Mesendoderm (in vitro differentiated cells): ENCODE data around the gene CCDC141.

Experiments used
- DNase-seq: peaks from one replicate; pipeline ENCODE4 v3.0.0; 2013
- H2AK5ac ChIP-seq: 2 replicates; pipeline ENCODE4 v1.6.1; 2013; ENCODE audit warnings: low read length, inconsistent platforms
- H2BK120ac ChIP-seq: 2 replicates; pipeline ENCODE4 v1.6.1; 2013; ENCODE audit warnings: low read depth, mild to moderate bottlenecking, low read length, moderate library complexity, mixed read lengths
- H2BK15ac ChIP-seq: replicated peaks from 2 replicates; pipeline ENCODE4 v1.6.1; 2013; ENCODE audit warnings: low read depth, mild to moderate bottlenecking, moderate library complexity
- H2BK5ac ChIP-seq: 2 replicates; pipeline ENCODE4 v1.6.1; 2013; ENCODE audit warnings: low read length, inconsistent platforms
- H3K18ac ChIP-seq: 2 replicates; pipeline ENCODE4 v1.6.1; 2013; ENCODE audit warnings: mild to moderate bottlenecking, low read length, mixed read lengths
- H3K23ac ChIP-seq: one replicate; pipeline ENCODE4 v1.6.1; 2013; ENCODE audit warnings: low read length
- H3K27ac ChIP-seq: 2 replicates; pipeline ENCODE4 v1.5.1; 2013; ENCODE audit warnings: low read depth, mild to moderate bottlenecking, inconsistent platforms, low read length, moderate library complexity
- H3K27me3 ChIP-seq: 2 replicates; pipeline ENCODE4 v1.6.1; 2013; ENCODE audit warnings: low read length, control low read depth, mild to moderate bottlenecking, inconsistent platforms; ENCODE audit not compliant: insufficient read depth, poor library complexity
- H3K36me3 ChIP-seq: 2 replicates; pipeline ENCODE4 v1.6.1; 2013; ENCODE audit warnings: low read length, inconsistent platforms; ENCODE audit not compliant: control insufficient read depth, insufficient read depth
- H3K4ac ChIP-seq: one replicate; pipeline ENCODE4 v1.6.1; 2013; ENCODE audit warnings: low read depth, mild to moderate bottlenecking, low read length, moderate library complexity
- H3K4me1 ChIP-seq: 2 replicates; pipeline ENCODE4 v1.6.1; 2013; ENCODE audit warnings: low read depth, low read length, inconsistent platforms; ENCODE audit not compliant: control insufficient read depth
- H3K4me2 ChIP-seq: 2 replicates; pipeline ENCODE4 v1.6.1; 2013; ENCODE audit warnings: low read length
- H3K4me3 ChIP-seq: 2 replicates; pipeline ENCODE4 v1.5.1; 2013; ENCODE audit warnings: mild to moderate bottlenecking, low read length
- H3K56ac ChIP-seq: one replicate; pipeline ENCODE4 v1.6.1; 2013; ENCODE audit warnings: low read length
- H3K79me1 ChIP-seq: 2 replicates; pipeline ENCODE4 v1.6.1; 2013; ENCODE audit warnings: low read length, inconsistent platforms
- H3K79me2 ChIP-seq: 2 replicates; pipeline ENCODE4 v1.6.1; 2013; ENCODE audit warnings: mild to moderate bottlenecking, low read length; ENCODE audit not compliant: control insufficient read depth, insufficient read depth
- H3K9ac ChIP-seq: 2 replicates; pipeline ENCODE4 v1.6.1; 2013; ENCODE audit warnings: low read length, inconsistent platforms
- H4K5ac ChIP-seq: one replicate; pipeline ENCODE4 v1.6.1; 2013; ENCODE audit warnings: low read length
- H4K8ac ChIP-seq: one replicate; pipeline ENCODE4 v1.6.1; 2013; ENCODE audit warnings: low read depth, mild to moderate bottlenecking, control low read depth, low read length, moderate library complexity
- WGBS: extraction: QIAGEN DNeasy Blood & Tissue Kit; methylation state at CpG from one replicate; pipeline ENCODE4 v1.1.7; 2013; ENCODE audit warnings: low lambda C conversion rate, missing lambda C conversion rate; ENCODE audit not compliant: insufficient coverage; ENCODE audit errors: extremely low coverage; 5-methylcytosine and 5-hydroxymethylcytosine counted together

Gene CCDC141

DNA sequence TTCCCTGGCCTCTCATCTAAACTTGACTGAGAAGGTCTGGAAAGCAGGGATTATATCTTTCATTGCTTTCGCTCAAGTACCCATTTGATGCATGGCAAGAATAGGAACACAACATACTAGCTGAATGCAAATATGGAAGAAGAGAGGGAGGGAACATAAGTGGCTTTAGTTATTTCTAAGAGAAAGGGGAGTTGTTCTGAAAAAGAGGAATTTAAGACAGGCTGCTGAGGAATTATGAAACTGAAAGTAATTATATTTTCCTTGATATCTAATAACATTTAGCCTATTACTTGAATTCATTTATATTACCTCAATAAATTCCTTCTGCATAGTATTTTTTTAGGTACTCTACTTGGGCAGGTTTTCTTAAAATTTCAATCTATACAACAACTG, 136.9 kb downstream of the CCDC141 start:
- no peaks in the 10 kb centered on the region for H3K79me2 ChIP-seq
- no peak overlapping the region for H4K8ac ChIP-seq
- WGBS, result no CpG with 5 or more reads among the region's 1 CpG
- H3K18ac ChIP-seq, result no peak overlapping the region
- no peak overlapping the region for H4K5ac ChIP-seq
- H3K36me3 ChIP-seq, result no peaks in the 10 kb centered on the region
- no peak overlapping the region for H2BK5ac ChIP-seq
- no peak overlapping the region for H2BK15ac ChIP-seq
- H3K56ac ChIP-seq, result no peak overlapping the region
- H3K4ac ChIP-seq, result no peak overlapping the region
- no peaks in the 10 kb centered on the region for H3K27me3 ChIP-seq
- no peak overlapping the region for H3K27ac ChIP-seq
- H3K4me1 ChIP-seq, result no peaks in the 10 kb centered on the region
- no peak overlapping the region for H3K9ac ChIP-seq
- H3K4me2 ChIP-seq, result no peak overlapping the region
- H2AK5ac ChIP-seq, result no peak overlapping the region
- DNase-seq, result no peak
- no peaks in the 10 kb centered on the region for H3K79me1 ChIP-seq
- H3K23ac ChIP-seq, result no peak overlapping the region
- H3K4me3 ChIP-seq, result no peak overlapping the region
- no peak overlapping the region for H2BK120ac ChIP-seq

DNA sequence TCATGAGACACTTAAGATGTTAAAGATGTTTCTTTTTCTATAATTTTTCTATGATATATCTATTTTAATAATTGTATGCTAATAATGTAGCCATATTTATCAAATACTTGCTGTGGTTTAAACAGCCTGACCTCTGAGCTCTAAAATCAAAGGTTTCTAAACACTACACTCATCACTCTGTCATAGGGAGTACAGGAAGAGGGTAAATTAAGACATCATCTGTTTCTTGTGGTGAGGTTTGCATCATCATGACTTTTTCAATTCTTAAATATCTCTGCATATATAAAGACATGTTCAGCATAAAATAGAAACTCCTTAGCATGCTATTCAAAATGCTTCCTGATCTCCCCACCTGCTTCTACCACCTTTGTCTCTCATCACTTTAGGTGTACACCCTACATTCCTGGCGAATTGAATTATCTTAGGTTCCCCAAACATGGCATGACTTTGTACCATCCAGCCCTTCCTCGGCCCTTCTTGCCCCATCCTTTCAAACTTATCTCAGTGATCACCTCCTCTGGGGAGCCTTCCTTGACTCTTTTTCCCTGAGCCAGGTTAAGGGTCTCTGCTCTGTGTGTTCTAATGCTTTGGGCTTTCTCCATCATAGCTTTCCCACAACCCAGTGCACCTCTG, 137.4 kb downstream of the CCDC141 start:
- Histone ChIP-seq H2AK5ac (no peak overlapping the region), H3K56ac (no peak overlapping the region), H4K5ac (no peak overlapping the region), H3K9ac (no peak overlapping the region), H4K8ac (no peak overlapping the region), H3K4me2 (no peak overlapping the region), H3K23ac (no peak overlapping the region), H3K4me1 (no peaks in the 10 kb centered on the region), H3K79me2 (no peaks in the 10 kb centered on the region), H3K79me1 (no peaks in the 10 kb centered on the region), H3K27me3 (no peaks in the 10 kb centered on the region), H3K4ac (no peak overlapping the region), H3K18ac (no peak overlapping the region), H3K36me3 (no peaks in the 10 kb centered on the region), H2BK120ac (no peak overlapping the region), H3K27ac (no peak overlapping the region), H2BK15ac (no peak overlapping the region), H3K4me3 (no peak overlapping the region), H2BK5ac (no peak overlapping the region)
- no CpG with 5 or more reads among the region's 2 CpGs for WGBS
- DNase-seq, result no peak

DNA sequence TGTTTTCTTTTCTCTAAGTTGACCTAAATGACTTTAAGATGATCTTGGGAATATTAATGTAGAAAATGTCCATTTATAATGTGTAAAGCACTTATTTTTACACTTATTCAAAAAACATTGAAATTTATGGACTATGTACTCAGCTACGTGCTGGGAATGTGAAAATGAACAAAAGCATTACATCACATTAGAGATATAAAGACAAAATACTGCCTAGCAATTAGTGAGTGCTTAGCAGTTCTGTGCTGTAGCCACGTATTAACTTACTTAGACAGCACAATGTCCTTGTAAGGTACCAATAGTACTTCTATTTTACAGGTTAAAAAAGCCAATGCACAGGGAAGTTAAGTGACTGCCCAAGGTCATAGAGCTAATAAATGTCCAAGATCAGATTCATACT, 138.9 kb downstream of the CCDC141 start:
- no peak overlapping the region for H3K18ac ChIP-seq
- no peaks in the 10 kb centered on the region for H3K79me2 ChIP-seq
- no peaks in the 10 kb centered on the region for H3K36me3 ChIP-seq
- no CpG with 5 or more reads among the region's 2 CpGs for WGBS
- H2BK15ac ChIP-seq, result no peak overlapping the region
- H3K4me1 ChIP-seq, result no peaks in the 10 kb centered on the region
- no peak overlapping the region for H3K4me2 ChIP-seq
- no peaks in the 10 kb centered on the region for H3K79me1 ChIP-seq
- DNase-seq, result no peak
- H2BK5ac ChIP-seq, result no peak overlapping the region
- H3K9ac ChIP-seq, result no peak overlapping the region
- no peak overlapping the region for H3K23ac ChIP-seq
- H3K27ac ChIP-seq, result no peak overlapping the region
- no peak overlapping the region for H4K8ac ChIP-seq
- no peaks in the 10 kb centered on the region for H3K27me3 ChIP-seq
- H3K4me3 ChIP-seq, result no peak overlapping the region
- no peak overlapping the region for H3K4ac ChIP-seq
- H3K56ac ChIP-seq, result no peak overlapping the region
- H2AK5ac ChIP-seq, result no peak overlapping the region
- H4K5ac ChIP-seq, result no peak overlapping the region
- H2BK120ac ChIP-seq, result no peak overlapping the region

DNA sequence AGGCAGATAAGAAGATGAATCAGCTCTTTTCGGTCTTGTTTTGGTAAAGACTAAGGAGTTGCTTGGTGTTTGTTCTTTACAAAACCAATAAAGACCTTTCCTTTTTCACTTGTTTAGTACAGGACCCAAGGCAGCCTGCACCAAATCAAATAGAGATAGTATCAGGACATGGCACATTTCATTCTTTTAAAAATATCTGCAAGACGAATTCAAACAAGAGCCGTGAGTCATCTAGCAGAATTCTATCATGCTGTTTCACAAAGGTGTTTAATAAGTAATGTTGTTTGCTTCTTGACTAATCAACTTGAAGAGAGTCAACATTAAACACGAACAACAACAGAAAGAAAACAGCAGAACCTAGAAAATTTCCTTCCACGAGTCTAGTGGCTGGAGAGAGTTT, 139.9 kb downstream of the CCDC141 start:
- no peak overlapping the region for H2BK120ac ChIP-seq
- no peaks in the 10 kb centered on the region for H3K36me3 ChIP-seq
- H3K27me3 ChIP-seq, result no peaks in the 10 kb centered on the region
- no peak overlapping the region for H3K23ac ChIP-seq
- no peaks in the 10 kb centered on the region for H3K79me1 ChIP-seq
- WGBS, result no CpG with 5 or more reads among the region's 5 CpGs
- no peak overlapping the region for H3K27ac ChIP-seq
- no peak overlapping the region for H3K56ac ChIP-seq
- no peak for DNase-seq
- H3K4me3 ChIP-seq, result no peak overlapping the region
- no peak overlapping the region for H2BK15ac ChIP-seq
- no peak overlapping the region for H3K4me2 ChIP-seq
- no peaks in the 10 kb centered on the region for H3K4me1 ChIP-seq
- no peak overlapping the region for H2BK5ac ChIP-seq
- no peak overlapping the region for H3K9ac ChIP-seq
- H3K18ac ChIP-seq, result no peak overlapping the region
- H4K8ac ChIP-seq, result no peak overlapping the region
- H3K79me2 ChIP-seq, result no peaks in the 10 kb centered on the region
- H3K4ac ChIP-seq, result no peak overlapping the region
- H2AK5ac ChIP-seq, result no peak overlapping the region
- no peak overlapping the region for H4K5ac ChIP-seq

DNA sequence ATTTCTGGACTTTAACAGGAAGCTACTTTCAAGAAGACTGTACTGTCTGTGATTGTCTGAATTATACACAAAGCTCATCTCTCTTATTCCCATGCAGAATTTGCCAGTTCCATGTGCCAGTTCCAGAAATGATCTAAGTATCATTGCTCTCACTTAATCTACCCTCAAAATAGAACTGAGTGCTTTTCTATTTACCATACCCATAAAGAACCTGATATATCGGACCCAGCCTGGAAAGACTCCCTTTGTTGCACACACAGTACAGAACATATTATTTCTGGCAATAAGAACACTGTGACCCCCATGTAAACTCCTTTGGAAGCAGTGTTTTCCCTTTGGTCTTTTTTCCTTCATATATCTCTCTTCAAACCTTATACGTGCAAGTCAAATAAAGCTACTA, 140.4 kb downstream of the CCDC141 start:
- Histone ChIP-seq H3K4ac (no peak overlapping the region), H2BK15ac (no peak overlapping the region), H3K27ac (no peak overlapping the region), H4K8ac (no peak overlapping the region), H3K4me2 (no peak overlapping the region), H4K5ac (no peak overlapping the region), H3K79me2 (no peaks in the 10 kb centered on the region), H3K18ac (no peak overlapping the region), H3K36me3 (no peaks in the 10 kb centered on the region), H3K4me1 (no peaks in the 10 kb centered on the region), H3K23ac (no peak overlapping the region), H3K4me3 (no peak overlapping the region), H3K9ac (no peak overlapping the region), H2BK120ac (no peak overlapping the region), H2AK5ac (no peak overlapping the region), H2BK5ac (no peak overlapping the region), H3K56ac (no peak overlapping the region), H3K27me3 (no peaks in the 10 kb centered on the region), H3K79me1 (no peaks in the 10 kb centered on the region)
- DNase-seq, result no peak
- WGBS, result no CpG with 5 or more reads among the region's 2 CpGs

DNA sequence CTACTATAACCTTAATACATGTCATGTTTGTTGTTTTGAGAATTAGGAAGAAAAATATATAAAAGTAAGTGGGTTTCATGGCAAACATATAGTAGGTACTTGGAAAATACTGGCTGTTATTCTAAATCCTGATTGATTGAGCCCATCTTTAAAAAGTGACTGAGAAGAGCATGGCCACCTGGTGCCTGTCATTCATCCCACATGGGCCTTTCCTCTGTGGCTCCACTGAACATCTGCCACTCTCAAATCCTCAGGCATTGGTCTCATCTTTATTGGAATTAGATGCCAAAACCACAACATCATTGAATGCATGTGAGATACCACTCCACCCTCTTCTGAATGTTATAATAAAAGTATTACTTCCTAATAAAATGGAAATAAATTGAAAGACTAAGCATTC, 141.1 kb downstream of the CCDC141 start:
- Histone ChIP-seq H4K5ac (no peak overlapping the region), H2BK5ac (no peak overlapping the region), H3K36me3 (no peaks in the 10 kb centered on the region)

More for the DNA sequence above, 141.1 kb downstream of the CCDC141 start:
- no peak overlapping the region for H3K56ac ChIP-seq
- H3K27me3 ChIP-seq, result no peaks in the 10 kb centered on the region
- no peak overlapping the region for H3K18ac ChIP-seq
- DNase-seq, result no peak
- no peak overlapping the region for H2BK120ac ChIP-seq
- H3K9ac ChIP-seq, result no peak overlapping the region
- H3K4me2 ChIP-seq, result no peak overlapping the region
- H3K79me2 ChIP-seq, result no peaks in the 10 kb centered on the region
- H3K23ac ChIP-seq, result no peak overlapping the region
- H3K27ac ChIP-seq, result no peak overlapping the region
- H3K4ac ChIP-seq, result no peak overlapping the region
- H3K79me1 ChIP-seq, result no peaks in the 10 kb centered on the region
- no peak overlapping the region for H2AK5ac ChIP-seq
- H3K4me3 ChIP-seq, result no peak overlapping the region
- no peak overlapping the region for H4K8ac ChIP-seq
- no peak overlapping the region for H2BK15ac ChIP-seq
- H3K4me1 ChIP-seq, result no peaks in the 10 kb centered on the region
